C4-2B (cell line): ENCODE measurements around the gene ACOT12.
A peak's percentile ranks its signal among the peaks of the same experiment; 100 is the strongest.
"Not testable (repeated sequence)": the region's sequence is repeated elsewhere in the genome, so short reads cannot be mapped to it uniquely, and the experiment has no call there.

ENCODE experiments used
- H3K27ac ChIP-seq: fragments of 450-650 bp; 2 replicates; pipeline ENCODE4 v1.5.1; 2017
- CTCF ChIP-seq: fragments of 450-650 bp; conservative IDR thresholded peaks from 2 replicates; pipeline ENCODE4 v1.5.1; 2017; ENCODE audit warnings: mild to moderate bottlenecking
- ZFX ChIP-seq: fragments of 450-650 bp; IDR thresholded peaks from 2 replicates; pipeline ENCODE4 v1.6.1; 2017

Gene ACOT12

GRCh38 chr5:81308836-81309235 is 85.1 kb downstream of the ACOT12 start:
- TF ChIP-seq CTCF = no peak
- no peak for TF ChIP-seq ZFX
- no peak overlapping the region for H3K27ac ChIP-seq

GRCh38 chr5:81305785-81306184 is 88.1 kb downstream of the ACOT12 start:
- TF ChIP-seq CTCF = no peak
- TF ChIP-seq ZFX = no peak
- no peak overlapping the region for H3K27ac ChIP-seq

- no peak for TF ChIP-seq CTCF
- TF ChIP-seq ZFX = no peak
- H3K27ac ChIP-seq = no peak overlapping the region
Measured at GRCh38 chr5:81303563-81303962, 90.4 kb downstream of the ACOT12 start.

- TF ChIP-seq CTCF (no peak), ZFX (no peak)
- peak overlapping the region; percentile 83; the same call in 1 of the 2 replicates for H3K27ac ChIP-seq
Measured at GRCh38 chr5:81302596-81302995, 91.3 kb downstream of the ACOT12 start.

- H3K27ac ChIP-seq = peak within 1 kb of the TSS; percentile 83
- TF ChIP-seq CTCF (peak; percentile 21), ZFX (no peak)
Measured at GRCh38 chr5:81301271-81302015, 92.5 kb downstream of the ACOT12 start, which contains the start of gene ZCCHC9. Gene ZCCHC9, plus strand, starts transcription at chr5:81301587. Its CDS starts 3,171 bp downstream, at chr5:81304758.

GRCh38 chr5:81300921-81301270 is 93.0 kb downstream of the ACOT12 start:
- TF ChIP-seq ZFX (no peak), CTCF (no peak)
- H3K27ac ChIP-seq = peak overlapping the region; percentile 83

GRCh38 chr5:81297531-81297930 is 96.4 kb downstream of the ACOT12 start:
- no peak for TF ChIP-seq CTCF
- TF ChIP-seq ZFX = no peak
- no peak overlapping the region for H3K27ac ChIP-seq

GRCh38 chr5:81294021-81294420 is 99.9 kb downstream of the ACOT12 start:
- not testable (repeated sequence) for H3K27ac ChIP-seq
